ENCODE measurements around the gene ATP11C. TPM values are rescaled to one million over a fixed set of nuclear protein-coding genes. Genes with fewer than 3 reads are reported as not detected.

ATP11C gene
- total RNA-seq, 5 donors from 2014 or later (not counting 1 experiment from before 2014, with no cell fraction given) = 18.4 to 27.1 (median 23.1) TPM

DNA sequence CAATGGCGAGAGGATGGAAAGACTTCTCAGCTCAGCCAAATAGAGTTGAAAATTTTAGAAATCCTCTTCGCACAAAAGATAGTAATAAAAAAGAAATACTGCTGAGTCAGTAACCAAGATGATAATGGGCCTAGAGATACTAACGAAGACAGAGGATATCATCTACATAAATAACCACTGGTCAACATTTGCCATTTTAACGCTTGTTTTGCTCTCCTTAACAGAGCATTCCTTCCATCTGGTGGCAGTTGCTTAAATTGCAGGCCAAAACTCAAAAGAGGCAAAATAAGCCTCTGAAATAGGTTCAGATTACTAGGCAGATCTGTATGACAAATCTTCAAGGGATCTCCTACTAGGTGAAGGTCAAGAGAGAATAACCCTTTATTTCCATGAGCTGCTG lies 173.2 kb downstream of the ATP11C start:
- CTCF ChIA-PET = no interaction called here
- no CpG with 5 or more reads among the region's 4 CpGs for WGBS (ENCODE audit: insufficient coverage)
- peaks cover 0 to 7% of the 10 kb centered on the region in 2 donors for H3K36me3 ChIP-seq (ENCODE audit: control insufficient read depth in 2 of 2, extremely low read depth in 1 of 2, insufficient read depth in 1 of 2, low read length in 1 of 2)
- H3K4me1 ChIP-seq (ENCODE audit: control insufficient read depth in 1 of 2, extremely low read depth in 1 of 2, insufficient read depth in 2 of 2, low read length in 2 of 2) = no peaks in the 10 kb centered on the region
- Mint-ChIP-seq H3K4me1 (no peaks in the 10 kb centered on the region), H3K4me3 (no peak overlapping the region), H3K36me3 (peaks cover 60% of the 10 kb centered on the region), H3K27ac (no peak overlapping the region), H3K9me3 (peaks cover 5 to 6% (median 5%) of the 10 kb centered on the region in 3 donors), H3K27me3 (no peaks in the 10 kb centered on the region)
- no peak for DNase-seq
- H3K4me3 ChIP-seq (ENCODE audit: control insufficient read depth in 1 of 2, extremely low read depth in 1 of 2, low read length in 1 of 2) = no peak overlapping the region
- no peak overlapping the region for H3K27ac ChIP-seq (ENCODE audit: low read length)
- POLR2A ChIA-PET = no interaction called here
- no peak for ATAC-seq (replicated peaks in 1 of 4)
- no peaks in the 10 kb centered on the region for H3K9me3 ChIP-seq
- H3K27me3 ChIP-seq (replicated peaks in 1 of 2; ENCODE audit: control insufficient read depth in 2 of 2, extremely low read depth in 1 of 2, insufficient read depth in 2 of 2, low read length in 1 of 2) = no peaks in the 10 kb centered on the region

DNA sequence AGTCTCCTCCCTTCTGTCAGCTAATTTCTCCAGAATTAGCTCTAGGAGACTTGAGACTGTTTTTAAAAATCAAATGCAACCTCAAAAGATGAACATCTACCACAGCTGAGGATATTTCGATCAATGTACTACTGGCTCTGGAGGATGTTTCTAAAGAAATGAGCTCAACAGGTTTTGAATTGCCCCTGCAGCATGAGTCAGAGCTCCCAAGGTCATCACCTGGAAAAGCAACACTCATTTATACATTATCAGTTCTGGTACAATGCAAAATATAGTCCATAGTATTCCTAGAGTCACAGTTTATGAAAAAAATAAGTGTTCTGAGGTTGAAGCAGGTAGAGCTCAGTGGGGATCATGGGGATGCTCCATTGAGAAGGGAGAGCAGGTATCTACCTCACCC lies 174.0 kb downstream of the ATP11C start:
- Mint-ChIP-seq H3K4me1 (no peaks in the 10 kb centered on the region), H3K36me3 (peaks cover 64% of the 10 kb centered on the region), H3K27ac (no peak overlapping the region), H3K27me3 (no peaks in the 10 kb centered on the region), H3K9me3 (peaks cover 7 to 13% (median 11%) of the 10 kb centered on the region in 3 donors), H3K4me3 (no peak overlapping the region)
- Histone ChIP-seq H3K9me3 (no peaks in the 10 kb centered on the region), H3K27me3 (replicated peaks in 1 of 2; ENCODE audit: control insufficient read depth in 2 of 2, extremely low read depth in 1 of 2, insufficient read depth in 2 of 2, low read length in 1 of 2) (no peaks in the 10 kb centered on the region), H3K27ac (ENCODE audit: low read length) (no peak overlapping the region), H3K4me1 (ENCODE audit: control insufficient read depth in 1 of 2, extremely low read depth in 1 of 2, insufficient read depth in 2 of 2, low read length in 2 of 2) (no peaks in the 10 kb centered on the region), H3K36me3 (ENCODE audit: control insufficient read depth in 2 of 2, extremely low read depth in 1 of 2, insufficient read depth in 1 of 2, low read length in 1 of 2) (peaks cover 0 to 7% of the 10 kb centered on the region in 2 donors), H3K4me3 (ENCODE audit: control insufficient read depth in 1 of 2, extremely low read depth in 1 of 2, low read length in 1 of 2) (no peak overlapping the region)
- DNase-seq = no peak
- ChIA-PET POLR2A (no interaction called here), CTCF (no interaction called here)
- WGBS (ENCODE audit: insufficient coverage) = no CpG with 5 or more reads among the region's 1 CpG
- no peak for ATAC-seq (replicated peaks in 1 of 4)

DNA sequence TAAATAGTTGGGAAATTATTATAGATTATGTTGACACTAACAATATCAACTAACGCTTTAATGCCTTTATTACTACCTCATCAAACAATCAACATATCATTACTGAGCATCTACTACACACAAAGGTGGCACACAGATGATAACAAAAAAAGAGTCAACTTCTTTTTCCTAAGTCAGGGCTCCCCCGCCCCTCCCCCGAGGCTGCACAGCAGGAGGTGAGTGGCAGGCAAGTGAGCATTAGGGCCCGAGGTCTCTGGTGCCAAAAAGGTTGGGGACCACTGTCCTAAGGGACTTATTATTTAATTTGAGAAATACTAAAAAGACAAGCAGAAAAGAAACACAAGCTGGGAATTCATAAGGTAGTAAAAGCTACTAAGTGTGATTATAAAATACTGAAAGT lies 174.6 kb downstream of the ATP11C start:
- ATAC-seq (replicated peaks in 1 of 4) = no peak
- ChIA-PET POLR2A (no interaction called here), CTCF (no interaction called here)
- peaks cover 64% of the 10 kb centered on the region for H3K36me3 Mint-ChIP-seq
- no CpG with 5 or more reads among the region's 4 CpGs for WGBS (ENCODE audit: insufficient coverage)
- Histone ChIP-seq H3K36me3 (ENCODE audit: control insufficient read depth in 2 of 2, extremely low read depth in 1 of 2, insufficient read depth in 1 of 2, low read length in 1 of 2) (peaks cover 0 to 7% of the 10 kb centered on the region in 2 donors), H3K4me3 (ENCODE audit: control insufficient read depth in 1 of 2, extremely low read depth in 1 of 2, low read length in 1 of 2) (no peak overlapping the region), H3K4me1 (ENCODE audit: control insufficient read depth in 1 of 2, extremely low read depth in 1 of 2, insufficient read depth in 2 of 2, low read length in 2 of 2) (no peaks in the 10 kb centered on the region), H3K9me3 (no peaks in the 10 kb centered on the region), H3K27me3 (replicated peaks in 1 of 2; ENCODE audit: control insufficient read depth in 2 of 2, extremely low read depth in 1 of 2, insufficient read depth in 2 of 2, low read length in 1 of 2) (no peaks in the 10 kb centered on the region), H3K27ac (ENCODE audit: low read length) (no peak overlapping the region)
- peaks cover 11 to 13% (median 11%) of the 10 kb centered on the region in 3 donors for H3K9me3 Mint-ChIP-seq
- no peaks in the 10 kb centered on the region for H3K27me3 Mint-ChIP-seq
- DNase-seq = no peak
- H3K4me1 Mint-ChIP-seq = no peaks in the 10 kb centered on the region
- H3K27ac Mint-ChIP-seq = no peak overlapping the region
- H3K4me3 Mint-ChIP-seq = no peak overlapping the region

DNA sequence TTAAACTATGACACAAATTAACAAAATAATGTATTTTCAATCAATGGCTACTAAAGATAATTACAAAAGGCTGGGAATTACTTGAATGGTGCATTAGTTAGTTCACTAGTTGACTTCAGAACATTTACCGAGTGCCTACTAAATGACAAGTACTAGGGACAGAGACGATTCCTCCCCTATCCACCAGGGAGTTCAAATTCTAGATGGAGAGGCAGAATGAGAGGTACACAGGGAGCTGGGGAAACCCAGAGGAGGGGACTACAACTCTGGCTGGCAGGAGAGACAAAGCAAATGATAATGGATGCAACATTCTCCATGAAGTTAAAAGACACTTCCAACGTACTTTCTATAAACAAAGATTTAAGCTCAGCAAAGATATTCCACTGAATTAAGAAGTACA lies 181.8 kb downstream of the ATP11C start:
- no CpG with 5 or more reads among the region's 3 CpGs for WGBS (ENCODE audit: insufficient coverage)
- Mint-ChIP-seq H3K9me3 (peaks cover 11 to 13% (median 11%) of the 10 kb centered on the region in 3 donors), H3K36me3 (peaks cover 66% of the 10 kb centered on the region), H3K4me1 (no peaks in the 10 kb centered on the region), H3K4me3 (no peak overlapping the region), H3K27me3 (peaks cover 0 to 5% of the 10 kb centered on the region in 2 donors), H3K27ac (no peak overlapping the region)
- Histone ChIP-seq H3K4me3 (ENCODE audit: control insufficient read depth in 1 of 2, extremely low read depth in 1 of 2, low read length in 1 of 2) (no peak overlapping the region), H3K27ac (ENCODE audit: low read length) (no peak overlapping the region), H3K36me3 (ENCODE audit: control insufficient read depth in 2 of 2, extremely low read depth in 1 of 2, insufficient read depth in 1 of 2, low read length in 1 of 2) (no peaks in the 10 kb centered on the region), H3K9me3 (no peaks in the 10 kb centered on the region), H3K4me1 (ENCODE audit: control insufficient read depth in 1 of 2, extremely low read depth in 1 of 2, insufficient read depth in 2 of 2, low read length in 2 of 2) (no peaks in the 10 kb centered on the region), H3K27me3 (replicated peaks in 1 of 2; ENCODE audit: control insufficient read depth in 2 of 2, extremely low read depth in 1 of 2, insufficient read depth in 2 of 2, low read length in 1 of 2) (no peaks in the 10 kb centered on the region)
- CTCF ChIA-PET = no interaction called here
- ATAC-seq (replicated peaks in 1 of 4) (no peak), DNase-seq (no peak)
- POLR2A ChIA-PET = no interaction called here

DNA sequence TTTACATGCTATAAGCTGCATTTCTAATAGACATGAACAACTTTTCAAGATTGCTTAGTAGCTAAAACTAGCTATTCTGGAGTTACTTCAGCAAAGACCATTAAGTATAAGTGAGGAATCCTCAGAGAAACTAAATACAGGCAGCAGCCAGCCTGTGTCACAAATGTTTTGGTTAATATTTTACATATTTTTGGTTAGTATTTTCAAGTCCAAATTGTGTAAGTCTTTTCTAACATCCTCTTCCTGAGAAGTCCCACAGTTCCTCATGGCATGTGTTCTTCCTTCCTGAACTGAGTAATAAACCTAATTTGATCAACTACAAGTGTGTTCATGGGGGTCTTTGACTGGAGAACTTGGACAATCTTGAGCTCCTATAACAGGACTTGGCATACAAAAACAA lies 182.5 kb downstream of the ATP11C start:
- CTCF ChIA-PET = no interaction called here
- peaks cover 11 to 13% (median 11%) of the 10 kb centered on the region in 3 donors for H3K9me3 Mint-ChIP-seq
- no peak for ATAC-seq (replicated peaks in 1 of 4)
- Histone ChIP-seq H3K27me3 (replicated peaks in 1 of 2; ENCODE audit: control insufficient read depth in 2 of 2, extremely low read depth in 1 of 2, insufficient read depth in 2 of 2, low read length in 1 of 2) (no peaks in the 10 kb centered on the region), H3K4me3 (ENCODE audit: control insufficient read depth in 1 of 2, extremely low read depth in 1 of 2, low read length in 1 of 2) (no peak overlapping the region), H3K36me3 (ENCODE audit: control insufficient read depth in 2 of 2, extremely low read depth in 1 of 2, insufficient read depth in 1 of 2, low read length in 1 of 2) (peaks cover 0 to under 1% of the 10 kb centered on the region in 2 donors), H3K9me3 (no peaks in the 10 kb centered on the region), H3K27ac (ENCODE audit: low read length) (no peak overlapping the region), H3K4me1 (ENCODE audit: control insufficient read depth in 1 of 2, extremely low read depth in 1 of 2, insufficient read depth in 2 of 2, low read length in 2 of 2) (no peaks in the 10 kb centered on the region)
- POLR2A ChIA-PET = no interaction called here
- peaks cover 64% of the 10 kb centered on the region for H3K36me3 Mint-ChIP-seq
- no peaks in the 10 kb centered on the region for H3K4me1 Mint-ChIP-seq
- H3K27ac Mint-ChIP-seq = no peak overlapping the region
- H3K27me3 Mint-ChIP-seq = peaks cover 0 to 5% of the 10 kb centered on the region in 2 donors
- no peak for DNase-seq
- no peak overlapping the region for H3K4me3 Mint-ChIP-seq

DNA sequence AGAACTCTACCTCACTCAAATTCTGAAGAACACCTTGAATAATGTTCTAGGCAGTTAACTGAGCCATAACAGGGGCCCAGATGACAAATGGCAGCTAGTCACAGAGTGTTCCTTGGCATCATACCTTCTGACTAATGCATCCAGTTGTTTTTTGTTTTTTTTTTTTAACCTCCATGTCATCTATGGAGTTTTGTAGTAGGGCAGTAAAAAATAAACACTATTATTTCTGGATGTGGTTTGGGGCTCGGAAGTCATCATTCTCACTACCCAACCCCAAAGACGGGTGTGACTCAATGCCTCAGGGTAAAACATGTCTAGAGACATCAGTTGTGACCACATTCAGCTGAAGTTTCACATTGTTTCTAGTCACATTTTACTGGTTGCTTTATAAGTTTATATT lies 193.7 kb downstream of the ATP11C start:
- peaks cover 0 to 14% of the 10 kb centered on the region in 2 donors for H3K36me3 ChIP-seq (ENCODE audit: control insufficient read depth in 2 of 2, extremely low read depth in 1 of 2, insufficient read depth in 1 of 2, low read length in 1 of 2)
- WGBS (ENCODE audit: insufficient coverage) = no CpG with 5 or more reads among the region's 2 CpGs
- no peaks in the 10 kb centered on the region for H3K9me3 Mint-ChIP-seq
- H3K9me3 ChIP-seq = no peaks in the 10 kb centered on the region
- CTCF ChIA-PET = no interaction called here
- H3K4me1 ChIP-seq (ENCODE audit: control insufficient read depth in 1 of 2, extremely low read depth in 1 of 2, insufficient read depth in 2 of 2, low read length in 2 of 2) = peaks cover 0 to 3% of the 10 kb centered on the region in 2 experiments
- ATAC-seq (replicated peaks in 1 of 4) = peak in 3 of 4 experiments; percentile 33 to 72 (median 49)
- H3K27me3 Mint-ChIP-seq = peaks cover 0 to 6% of the 10 kb centered on the region in 2 donors
- no peak overlapping the region for H3K4me3 ChIP-seq (ENCODE audit: control insufficient read depth in 1 of 2, extremely low read depth in 1 of 2, low read length in 1 of 2)
- peak overlapping the region; percentile 14 to 16 for H3K27ac Mint-ChIP-seq
- H3K4me1 Mint-ChIP-seq = peaks cover 4 to 22% (median 18%) of the 10 kb centered on the region in 3 donors
- no peaks in the 10 kb centered on the region for H3K27me3 ChIP-seq (replicated peaks in 1 of 2; ENCODE audit: control insufficient read depth in 2 of 2, extremely low read depth in 1 of 2, insufficient read depth in 2 of 2, low read length in 1 of 2)
- H3K27ac ChIP-seq (ENCODE audit: low read length) = no peak overlapping the region
- H3K4me3 Mint-ChIP-seq = no peak overlapping the region
- POLR2A ChIA-PET = no interaction called here
- peaks cover 46% of the 10 kb centered on the region for H3K36me3 Mint-ChIP-seq
- DNase-seq = peak in 10 of 35 experiments; percentile 0 to 36 (median 4)

DNA sequence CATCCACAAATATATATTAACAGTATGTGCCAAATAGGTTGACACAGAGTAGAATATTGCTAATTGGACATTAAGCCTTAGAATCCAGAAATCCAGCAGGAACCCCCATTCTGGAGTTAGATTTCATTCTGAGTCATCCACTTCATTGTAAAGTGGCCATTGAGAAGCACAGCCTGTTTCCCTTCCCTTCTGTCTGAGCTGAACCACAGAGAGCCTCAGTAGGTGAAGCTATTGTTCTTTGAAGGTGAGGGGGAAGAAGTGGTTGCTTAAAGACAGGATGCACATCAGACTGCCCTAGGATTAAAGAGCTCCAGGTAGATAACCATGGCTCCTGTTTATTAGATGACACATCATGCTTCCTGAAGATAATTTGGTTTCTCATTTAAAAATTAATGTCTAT lies 194.3 kb downstream of the ATP11C start:
- CTCF ChIA-PET = no interaction called here

More for the DNA sequence above, 194.3 kb downstream of the ATP11C start:
- H3K9me3 Mint-ChIP-seq = no peaks in the 10 kb centered on the region
- Histone ChIP-seq H3K36me3 (ENCODE audit: control insufficient read depth in 2 of 2, extremely low read depth in 1 of 2, insufficient read depth in 1 of 2, low read length in 1 of 2) (peaks cover 0 to 14% of the 10 kb centered on the region in 2 donors), H3K9me3 (no peaks in the 10 kb centered on the region), H3K27me3 (replicated peaks in 1 of 2; ENCODE audit: control insufficient read depth in 2 of 2, extremely low read depth in 1 of 2, insufficient read depth in 2 of 2, low read length in 1 of 2) (no peaks in the 10 kb centered on the region), H3K4me1 (ENCODE audit: control insufficient read depth in 1 of 2, extremely low read depth in 1 of 2, insufficient read depth in 2 of 2, low read length in 2 of 2) (peaks cover 0 to 3% of the 10 kb centered on the region in 2 experiments), H3K27ac (ENCODE audit: low read length) (no peak overlapping the region), H3K4me3 (ENCODE audit: control insufficient read depth in 1 of 2, extremely low read depth in 1 of 2, low read length in 1 of 2) (no peak overlapping the region)
- H3K4me1 Mint-ChIP-seq = peaks cover 4 to 22% (median 18%) of the 10 kb centered on the region in 3 donors
- peak overlapping the region in 1 of 2 donors; percentile 16 for H3K27ac Mint-ChIP-seq
- peaks cover 0 to 6% of the 10 kb centered on the region in 2 donors for H3K27me3 Mint-ChIP-seq
- H3K4me3 Mint-ChIP-seq = peak overlapping the region in 1 of 3 donors; percentile 9
- DNase-seq = no peak
- ATAC-seq (replicated peaks in 1 of 4) = peak in 2 of 4 experiments; percentile 47 to 78
- POLR2A ChIA-PET = no interaction called here
- peaks cover 44% of the 10 kb centered on the region for H3K36me3 Mint-ChIP-seq

Data from T-cell (primary cell).